ENCODE data around the gene USP17L24.
"Not testable (repeated sequence)": the region's sequence is repeated elsewhere in the genome, so short reads cannot be mapped to it uniquely, and the experiment has no call there.

The USP17L24 gene, protein sequence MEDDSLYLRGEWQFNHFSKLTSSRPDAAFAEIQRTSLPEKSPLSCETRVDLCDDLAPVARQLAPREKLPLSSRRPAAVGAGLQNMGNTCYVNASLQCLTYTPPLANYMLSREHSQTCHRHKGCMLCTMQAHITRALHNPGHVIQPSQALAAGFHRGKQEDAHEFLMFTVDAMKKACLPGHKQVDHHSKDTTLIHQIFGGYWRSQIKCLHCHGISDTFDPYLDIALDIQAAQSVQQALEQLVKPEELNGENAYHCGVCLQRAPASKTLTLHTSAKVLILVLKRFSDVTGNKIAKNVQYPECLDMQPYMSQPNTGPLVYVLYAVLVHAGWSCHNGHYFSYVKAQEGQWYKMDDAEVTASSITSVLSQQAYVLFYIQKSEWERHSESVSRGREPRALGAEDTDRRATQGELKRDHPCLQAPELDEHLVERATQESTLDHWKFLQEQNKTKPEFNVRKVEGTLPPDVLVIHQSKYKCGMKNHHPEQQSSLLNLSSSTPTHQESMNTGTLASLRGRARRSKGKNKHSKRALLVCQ

DNA sequence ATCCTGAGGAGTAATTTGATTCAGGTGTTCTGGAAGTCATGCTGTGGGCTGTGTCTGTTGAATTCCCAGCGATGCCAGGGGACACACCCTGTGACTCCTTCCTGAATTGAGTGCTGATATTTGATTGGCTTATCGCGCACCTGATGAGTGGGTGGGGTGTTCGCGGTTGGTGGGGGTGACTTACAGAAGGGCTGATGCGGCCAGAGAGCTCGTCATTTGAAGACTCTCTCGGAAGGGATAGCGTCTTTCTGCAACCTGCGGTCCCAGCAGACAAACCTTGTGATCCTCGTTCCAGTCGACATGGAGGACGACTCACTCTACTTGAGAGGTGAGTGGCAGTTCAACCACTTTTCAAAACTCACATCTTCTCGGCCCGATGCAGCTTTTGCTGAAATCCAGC is at the start of gene USP17L24:
Gene USP17L24 (plus strand): TSS at position 301 of the 400 bp plus-strand sequence. CDS start 0 bp downstream, at position 301.
- H3K79me2 ChIP-seq (ENCODE audit: insufficient read depth, low read length); H3K27me3 ChIP-seq (ENCODE audit: insufficient read depth, low read length); H3K4me3 ChIP-seq (ENCODE audit: low read depth, low read length, poor library complexity, severe bottlenecking); H2AFZ ChIP-seq (ENCODE audit: low read length); H3K4me1 ChIP-seq (ENCODE audit: insufficient read depth, low read length, severe bottlenecking); H3K4me2 ChIP-seq (ENCODE audit: low read length); H3K36me3 ChIP-seq (ENCODE audit: insufficient read depth, low read length); H4K20me1 ChIP-seq (ENCODE audit: insufficient read depth, low read length); H3K9ac ChIP-seq (ENCODE audit: low read length); H3K9me2 ChIP-seq (ENCODE audit: low read depth, low read length); H3F3A ChIP-seq (ENCODE audit: insufficient read depth, low read length); H3K9me3 ChIP-seq (ENCODE audit: low read length); H3K27ac ChIP-seq (ENCODE audit: low read depth, low read length, poor library complexity, severe bottlenecking): not testable (repeated sequence)

DNA sequence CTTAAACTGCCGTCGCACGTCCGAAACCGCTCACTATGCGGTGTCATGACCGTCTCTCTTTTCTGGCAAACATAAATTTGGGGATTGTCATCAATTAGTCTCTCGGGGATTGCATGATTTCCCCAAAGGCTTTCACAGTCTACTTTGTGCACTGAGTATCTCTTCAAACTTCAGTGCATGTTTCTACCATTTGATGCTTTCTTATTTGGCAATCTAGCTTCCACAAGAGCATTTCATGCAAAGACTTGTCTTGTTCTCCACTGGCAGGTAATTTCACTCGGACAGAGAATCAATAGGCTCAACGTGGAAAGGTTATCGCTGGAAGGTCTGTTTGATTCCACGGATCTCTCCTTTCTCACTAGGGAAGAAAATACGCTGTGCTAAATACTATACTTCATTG is 774 bp upstream of the USP17L24 start:
- not testable (repeated sequence) for H3K9me2 ChIP-seq (ENCODE audit: low read depth, low read length); H3K4me2 ChIP-seq (ENCODE audit: low read length); H3K9ac ChIP-seq (ENCODE audit: low read length); H3K36me3 ChIP-seq (ENCODE audit: insufficient read depth, low read length); H3K4me1 ChIP-seq (ENCODE audit: insufficient read depth, low read length, severe bottlenecking); H4K20me1 ChIP-seq (ENCODE audit: insufficient read depth, low read length); H3F3A ChIP-seq (ENCODE audit: insufficient read depth, low read length); H2AFZ ChIP-seq (ENCODE audit: low read length); H3K27me3 ChIP-seq (ENCODE audit: insufficient read depth, low read length); H3K27ac ChIP-seq (ENCODE audit: low read depth, low read length, poor library complexity, severe bottlenecking); H3K9me3 ChIP-seq (ENCODE audit: low read length); H3K4me3 ChIP-seq (ENCODE audit: low read depth, low read length, poor library complexity, severe bottlenecking); H3K79me2 ChIP-seq (ENCODE audit: insufficient read depth, low read length)

GRCh38 chr4:9329611-9330010 is 4.6 kb downstream of the USP17L24 start, which contains the start of gene USP17L25:
USP17L25 (plus strand) TSS chr4:9329911; CDS start chr4:9329911, 0 bp downstream.
- not testable (repeated sequence) for H3K9me2 ChIP-seq (ENCODE audit: low read depth, low read length); H3K9me3 ChIP-seq (ENCODE audit: low read length); H3K27ac ChIP-seq (ENCODE audit: low read depth, low read length, poor library complexity, severe bottlenecking); H3K36me3 ChIP-seq (ENCODE audit: insufficient read depth, low read length); H3K4me2 ChIP-seq (ENCODE audit: low read length); H3K27me3 ChIP-seq (ENCODE audit: insufficient read depth, low read length); H3K4me1 ChIP-seq (ENCODE audit: insufficient read depth, low read length, severe bottlenecking); H3F3A ChIP-seq (ENCODE audit: insufficient read depth, low read length); H2AFZ ChIP-seq (ENCODE audit: low read length); H3K9ac ChIP-seq (ENCODE audit: low read length); H4K20me1 ChIP-seq (ENCODE audit: insufficient read depth, low read length); H3K79me2 ChIP-seq (ENCODE audit: insufficient read depth, low read length); H3K4me3 ChIP-seq (ENCODE audit: low read depth, low read length, poor library complexity, severe bottlenecking)

DNA sequence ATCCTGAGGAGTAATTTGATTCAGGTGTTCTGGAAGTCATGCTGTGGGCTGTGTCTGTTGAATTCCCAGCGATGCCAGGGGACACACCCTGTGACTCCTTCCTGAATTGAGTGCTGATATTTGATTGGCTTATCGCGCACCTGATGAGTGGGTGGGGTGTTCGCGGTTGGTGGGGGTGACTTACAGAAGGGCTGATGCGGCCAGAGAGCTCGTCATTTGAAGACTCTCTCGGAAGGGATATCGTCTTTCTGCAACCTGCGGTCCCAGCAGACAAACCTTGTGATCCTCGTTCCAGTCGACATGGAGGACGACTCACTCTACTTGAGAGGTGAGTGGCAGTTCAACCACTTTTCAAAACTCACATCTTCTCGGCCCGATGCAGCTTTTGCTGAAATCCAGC is 9.4 kb downstream of the USP17L24 start, which contains the start of gene USP17L26:
Gene USP17L26 (plus strand): TSS at position 301 of the 400 bp plus-strand sequence. CDS start 0 bp downstream, at position 301.
- not testable (repeated sequence) for H3K9me2 ChIP-seq (ENCODE audit: low read depth, low read length); H3K27ac ChIP-seq (ENCODE audit: low read depth, low read length, poor library complexity, severe bottlenecking); H3K9ac ChIP-seq (ENCODE audit: low read length); H3K4me2 ChIP-seq (ENCODE audit: low read length); H3K4me1 ChIP-seq (ENCODE audit: insufficient read depth, low read length, severe bottlenecking); H2AFZ ChIP-seq (ENCODE audit: low read length); H3K27me3 ChIP-seq (ENCODE audit: insufficient read depth, low read length); H3K36me3 ChIP-seq (ENCODE audit: insufficient read depth, low read length); H3K4me3 ChIP-seq (ENCODE audit: low read depth, low read length, poor library complexity, severe bottlenecking); H3K79me2 ChIP-seq (ENCODE audit: insufficient read depth, low read length); H4K20me1 ChIP-seq (ENCODE audit: insufficient read depth, low read length); H3K9me3 ChIP-seq (ENCODE audit: low read length); H3F3A ChIP-seq (ENCODE audit: insufficient read depth, low read length)

GRCh38 chr4:9339103-9339502 is 14.1 kb downstream of the USP17L24 start, which contains the start of gene USP17L5:
USP17L5 (plus strand) TSS chr4:9339403; CDS start chr4:9339403, 0 bp downstream.
- not testable (repeated sequence) for H3K27ac ChIP-seq (ENCODE audit: low read depth, low read length, poor library complexity, severe bottlenecking); H3K9me3 ChIP-seq (ENCODE audit: low read length); H3K9me2 ChIP-seq (ENCODE audit: low read depth, low read length); H3K4me1 ChIP-seq (ENCODE audit: insufficient read depth, low read length, severe bottlenecking); H3F3A ChIP-seq (ENCODE audit: insufficient read depth, low read length); H2AFZ ChIP-seq (ENCODE audit: low read length); H3K4me3 ChIP-seq (ENCODE audit: low read depth, low read length, poor library complexity, severe bottlenecking); H3K4me2 ChIP-seq (ENCODE audit: low read length); H3K9ac ChIP-seq (ENCODE audit: low read length); H3K36me3 ChIP-seq (ENCODE audit: insufficient read depth, low read length); H3K27me3 ChIP-seq (ENCODE audit: insufficient read depth, low read length); H3K79me2 ChIP-seq (ENCODE audit: insufficient read depth, low read length); H4K20me1 ChIP-seq (ENCODE audit: insufficient read depth, low read length)

DNA sequence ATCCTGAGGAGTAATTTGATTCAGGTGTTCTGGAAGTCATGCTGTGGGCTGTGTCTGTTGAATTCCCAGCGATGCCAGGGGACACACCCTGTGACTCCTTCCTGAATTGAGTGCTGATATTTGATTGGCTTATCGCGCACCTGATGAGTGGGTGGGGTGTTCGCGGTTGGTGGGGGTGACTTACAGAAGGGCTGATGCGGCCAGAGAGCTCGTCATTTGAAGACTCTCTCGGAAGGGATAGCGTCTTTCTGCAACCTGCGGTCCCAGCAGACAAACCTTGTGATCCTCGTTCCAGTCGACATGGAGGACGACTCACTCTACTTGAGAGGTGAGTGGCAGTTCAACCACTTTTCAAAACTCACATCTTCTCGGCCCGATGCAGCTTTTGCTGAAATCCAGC is 18.9 kb downstream of the USP17L24 start, which contains the start of gene USP17L27:
Gene USP17L27 (plus strand): TSS at position 301 of the 400 bp plus-strand sequence. CDS start 0 bp downstream, at position 301.
- H3F3A ChIP-seq (ENCODE audit: insufficient read depth, low read length); H3K9me3 ChIP-seq (ENCODE audit: low read length); H3K4me1 ChIP-seq (ENCODE audit: insufficient read depth, low read length, severe bottlenecking); H3K79me2 ChIP-seq (ENCODE audit: insufficient read depth, low read length); H3K9me2 ChIP-seq (ENCODE audit: low read depth, low read length); H2AFZ ChIP-seq (ENCODE audit: low read length); H3K27ac ChIP-seq (ENCODE audit: low read depth, low read length, poor library complexity, severe bottlenecking); H3K36me3 ChIP-seq (ENCODE audit: insufficient read depth, low read length); H3K4me2 ChIP-seq (ENCODE audit: low read length); H3K4me3 ChIP-seq (ENCODE audit: low read depth, low read length, poor library complexity, severe bottlenecking); H3K27me3 ChIP-seq (ENCODE audit: insufficient read depth, low read length); H4K20me1 ChIP-seq (ENCODE audit: insufficient read depth, low read length); H3K9ac ChIP-seq (ENCODE audit: low read length): not testable (repeated sequence)

GRCh38 chr4:9348593-9348992 is 23.6 kb downstream of the USP17L24 start, which contains the start of gene USP17L28:
USP17L28 (plus strand) TSS chr4:9348893; CDS start chr4:9348893, 0 bp downstream.
- H3K4me1 ChIP-seq (ENCODE audit: insufficient read depth, low read length, severe bottlenecking); H3K36me3 ChIP-seq (ENCODE audit: insufficient read depth, low read length); H3K79me2 ChIP-seq (ENCODE audit: insufficient read depth, low read length); H3K9me3 ChIP-seq (ENCODE audit: low read length); H3K9ac ChIP-seq (ENCODE audit: low read length); H3K4me2 ChIP-seq (ENCODE audit: low read length); H3K9me2 ChIP-seq (ENCODE audit: low read depth, low read length); H3K27me3 ChIP-seq (ENCODE audit: insufficient read depth, low read length); H3F3A ChIP-seq (ENCODE audit: insufficient read depth, low read length); H4K20me1 ChIP-seq (ENCODE audit: insufficient read depth, low read length); H3K27ac ChIP-seq (ENCODE audit: low read depth, low read length, poor library complexity, severe bottlenecking); H3K4me3 ChIP-seq (ENCODE audit: low read depth, low read length, poor library complexity, severe bottlenecking); H2AFZ ChIP-seq (ENCODE audit: low read length): not testable (repeated sequence)
